Activated CD8-positive, alpha-beta T cell treated with anti-CD3 and anti-CD28 coated beads, Interleukin-2, amount 10 ng/mL, durations not matched to agents 7 days and 5 days (primary cell): ENCODE results near the gene SLC22A4. TPM values are rescaled to one million over a fixed set of nuclear protein-coding genes. Genes with fewer than 3 reads are reported as not detected.

Experiments
- ATAC-seq: fragments of 150-1000 bp; cut with Tn5 transposase; one replicate; pipeline ENCODE4 v1.10.0; 2021; ENCODE audit warnings: moderate library complexity
- CTCF ChIA-PET: fragments of 350-600 bp; sonication (Branson Sonifier 250); formaldehyde crosslinking; loops from one replicate; lab custom pipeline; 2021; ENCODE audit warnings: antibody characterized with exemption; lab: Charles Lee
- POLR2A ChIA-PET: fragments of 350-600 bp; sonication (Branson Sonifier 250); formaldehyde crosslinking; loops from one replicate; lab custom pipeline; 2021; ENCODE audit warnings: antibody characterized with exemption; lab: Charles Lee
- DNase-seq: peaks from one replicate; pipeline ENCODE4 v3.0.0-alpha.2; 2020
- H3K27ac Mint-ChIP-seq: one replicate; pipeline ENCODE4 v1.8.0; 2021; ENCODE audit warnings: mild to moderate bottlenecking, mixed read lengths
- H3K27me3 Mint-ChIP-seq: one replicate; pipeline ENCODE4 v1.8.0; 2021; ENCODE audit warnings: low read depth, mixed read lengths
- H3K36me3 Mint-ChIP-seq: one replicate; pipeline ENCODE4 v1.8.0; 2021; ENCODE audit warnings: low read depth, mixed read lengths
- H3K4me1 Mint-ChIP-seq: one replicate; pipeline ENCODE4 v1.8.0; 2021; ENCODE audit warnings: low read depth, mixed read lengths
- H3K4me3 Mint-ChIP-seq: one replicate; pipeline ENCODE4 v1.8.0; 2021; ENCODE audit warnings: mild to moderate bottlenecking, mixed read lengths
- H3K9me3 Mint-ChIP-seq: one replicate; pipeline ENCODE4 v1.8.0; 2022; ENCODE audit warnings: mixed read lengths; ENCODE audit not compliant: insufficient read depth
- total RNA-seq, 2 experiments: library from RNA; stranded (reverse); gene quantifications; one replicate each; pipeline ENCODE4 v1.2.3, GENCODE V29; 2021

Gene SLC22A4
- total RNA-seq, 2 experiments from 2014 or later: not detected

- DNase-seq: no peak
- no peaks in the 10 kb centered on the region for H3K9me3 Mint-ChIP-seq
- no peaks in the 10 kb centered on the region for H3K4me1 Mint-ChIP-seq
- H3K27me3 Mint-ChIP-seq: peaks cover 8% of the 10 kb centered on the region
- no peak overlapping the region for H3K27ac Mint-ChIP-seq
- no peak for ATAC-seq
- no peaks in the 10 kb centered on the region for H3K36me3 Mint-ChIP-seq
- H3K4me3 Mint-ChIP-seq: no peak overlapping the region
- ChIA-PET POLR2A (interaction anchor here (0.6 to 0.8 kb wide), 2 partner anchors 12 to 38 kb away, joined by 3 read pairs; no protein-coding TSS in a partner anchor), CTCF (interaction anchor here (1.3 to 2.0 kb wide), 2 partner anchors 9 to 10 kb away, joined by 6 read pairs; no protein-coding TSS in a partner anchor)
Observed at GRCh38 chr5:132281856-132282614, 12.2 kb upstream of the SLC22A4 start.

- ATAC-seq (no peak), DNase-seq (no peak)
- H3K36me3 Mint-ChIP-seq: no peaks in the 10 kb centered on the region
- no peaks in the 10 kb centered on the region for H3K9me3 Mint-ChIP-seq
- H3K27me3 Mint-ChIP-seq: peaks cover 13% of the 10 kb centered on the region
- POLR2A ChIA-PET: no interaction called here
- CTCF ChIA-PET: no interaction called here
- no peak overlapping the region for H3K27ac Mint-ChIP-seq
- no peak overlapping the region for H3K4me3 Mint-ChIP-seq
- H3K4me1 Mint-ChIP-seq: no peaks in the 10 kb centered on the region
Observed at GRCh38 chr5:132283423-132284043, 10.7 kb upstream of the SLC22A4 start.

- Mint-ChIP-seq H3K4me3 (no peak overlapping the region), H3K9me3 (no peaks in the 10 kb centered on the region), H3K27ac (no peak overlapping the region), H3K4me1 (peaks cover 10% of the 10 kb centered on the region), H3K27me3 (peaks cover 10% of the 10 kb centered on the region), H3K36me3 (no peaks in the 10 kb centered on the region)
- POLR2A ChIA-PET: no interaction called here
- CTCF ChIA-PET: no interaction called here
- DNase-seq (no peak), ATAC-seq (no peak)
Observed at GRCh38 chr5:132289097-132289496, 5.1 kb upstream of the SLC22A4 start.

GRCh38 chr5:132291026-132291425 is 3.2 kb upstream of the SLC22A4 start:
- H3K4me1 Mint-ChIP-seq: peaks cover 25% of the 10 kb centered on the region
- H3K27ac Mint-ChIP-seq: no peak overlapping the region
- no peak overlapping the region for H3K4me3 Mint-ChIP-seq
- ChIA-PET CTCF (interaction anchor here (0.8 to 1.8 kb wide), 3 partner anchors 10 to 53 kb away, joined by 3 to 6 read pairs (median 5); no protein-coding TSS in a partner anchor), POLR2A (no interaction called here)
- ATAC-seq: no peak
- H3K9me3 Mint-ChIP-seq: no peaks in the 10 kb centered on the region
- no peaks in the 10 kb centered on the region for H3K36me3 Mint-ChIP-seq
- H3K27me3 Mint-ChIP-seq: peaks cover 10% of the 10 kb centered on the region
- DNase-seq: no peak

GRCh38 chr5:132293066-132293991 is 865 bp upstream of the SLC22A4 start:
- ChIA-PET CTCF (interaction anchor here (0.6 to 2.3 kb wide), 16 partner anchors 13 to 224 kb away, joined by 3 to 7 read pairs (median 3); partner anchors contain the start of gene SLC22A5), POLR2A (interaction anchor here (0.6 to 1.3 kb wide), 7 partner anchors 10 to 658 kb away, joined by 3 to 4 read pairs (median 3); partner anchors contain the start of gene SLC22A5)
- H3K4me1 Mint-ChIP-seq: peaks cover 25% of the 10 kb centered on the region
- H3K4me3 Mint-ChIP-seq: peak overlapping the region; percentile 86
- H3K36me3 Mint-ChIP-seq: no peaks in the 10 kb centered on the region
- peaks cover 5% of the 10 kb centered on the region for H3K27me3 Mint-ChIP-seq
- ATAC-seq (peak; percentile 50), DNase-seq (peak; percentile 67)
- H3K9me3 Mint-ChIP-seq: no peaks in the 10 kb centered on the region
- H3K27ac Mint-ChIP-seq: peak overlapping the region; percentile 79

GRCh38 chr5:132294728-132295504 is 722 bp downstream of the SLC22A4 start:
- ChIA-PET POLR2A (interaction anchor here (0.7 to 1.2 kb wide), 3 partner anchors 9 to 1575 kb away, joined by 3 read pairs; partner anchors contain the start of gene SLC22A5), CTCF (interaction anchor here (1.2 to 1.8 kb wide), 4 partner anchors 22 to 74 kb away, joined by 3 to 6 read pairs (median 4); partner anchors contain the start of gene SLC22A5)

GRCh38 chr5:132295505-132296411 is 1.6 kb downstream of the SLC22A4 start:
- H3K27ac Mint-ChIP-seq: no peak overlapping the region

More at GRCh38 chr5:132294728-132295504, 722 bp downstream of the SLC22A4 start:
- Mint-ChIP-seq H3K27ac (peak overlapping the region; percentile 68), H3K4me3 (peak overlapping the region; percentile 86), H3K36me3 (no peaks in the 10 kb centered on the region), H3K27me3 (peaks cover 5% of the 10 kb centered on the region), H3K4me1 (peaks cover 25% of the 10 kb centered on the region), H3K9me3 (no peaks in the 10 kb centered on the region)
- peak; percentile 69 for DNase-seq
- peak; percentile 34 for ATAC-seq

GRCh38 chr5:132296412-132297016 is 2.3 kb downstream of the SLC22A4 start:
- peaks cover 3% of the 10 kb centered on the region for H3K27me3 Mint-ChIP-seq
- no peaks in the 10 kb centered on the region for H3K36me3 Mint-ChIP-seq
- CTCF ChIA-PET: interaction anchor here (1.8 kb wide), 1 partner anchor 58 kb away, joined by 5 read pairs; no protein-coding TSS in a partner anchor
- DNase-seq (no peak), ATAC-seq (no peak)
- H3K27ac Mint-ChIP-seq: no peak overlapping the region
- peaks cover 23% of the 10 kb centered on the region for H3K4me1 Mint-ChIP-seq
- H3K4me3 Mint-ChIP-seq: no peak overlapping the region
- H3K9me3 Mint-ChIP-seq: no peaks in the 10 kb centered on the region
- POLR2A ChIA-PET: no interaction called here

More at GRCh38 chr5:132295505-132296411, 1.6 kb downstream of the SLC22A4 start:
- no peaks in the 10 kb centered on the region for H3K9me3 Mint-ChIP-seq
- no peaks in the 10 kb centered on the region for H3K36me3 Mint-ChIP-seq
- H3K27me3 Mint-ChIP-seq: peaks cover 5% of the 10 kb centered on the region
- peak overlapping the region; percentile 86 for H3K4me3 Mint-ChIP-seq
- ATAC-seq: no peak
- POLR2A ChIA-PET: interaction anchor here (0.7 kb wide), 1 partner anchor 1574 kb away, joined by 3 read pairs; no protein-coding TSS in a partner anchor
- H3K4me1 Mint-ChIP-seq: peaks cover 23% of the 10 kb centered on the region
- DNase-seq: no peak
- CTCF ChIA-PET: interaction anchor here (1.8 kb wide), 1 partner anchor 57 kb away, joined by 5 read pairs; no protein-coding TSS in a partner anchor

GRCh38 chr5:132297211-132297940 is 3.2 kb downstream of the SLC22A4 start:
- POLR2A ChIA-PET: no interaction called here
- H3K9me3 Mint-ChIP-seq: no peaks in the 10 kb centered on the region
- H3K4me1 Mint-ChIP-seq: peaks cover 23% of the 10 kb centered on the region
- CTCF ChIA-PET: no interaction called here
- no peak for ATAC-seq
- no peaks in the 10 kb centered on the region for H3K36me3 Mint-ChIP-seq
- H3K27ac Mint-ChIP-seq: no peak overlapping the region
- peaks cover 3% of the 10 kb centered on the region for H3K27me3 Mint-ChIP-seq
- no peak overlapping the region for H3K4me3 Mint-ChIP-seq
- no peak for DNase-seq
